Measurements from ENCODE around the gene RSPO4. TPM values are rescaled to one million over a fixed set of nuclear protein-coding genes. Genes with fewer than 3 reads are reported as not detected.

The RSPO4 gene
- total RNA-seq, 1 donor from 2014 or later, result 0.34 TPM

GRCh38 chr20:962223-962622, 39.9 kb downstream of the RSPO4 start:
- Histone ChIP-seq H3K4me3 (ENCODE audit: insufficient read depth, low read depth, low read length) (no peak overlapping the region), H3K36me3 (ENCODE audit: insufficient read depth, low read length) (no peaks in the 10 kb centered on the region), H3K27me3 (ENCODE audit: insufficient read depth, low read length) (no peaks in the 10 kb centered on the region), H3K9ac (ENCODE audit: low read length) (no peak overlapping the region), H3K4me2 (ENCODE audit: low read length) (no peak overlapping the region), H3K4me1 (ENCODE audit: insufficient read depth, low read length) (no peaks in the 10 kb centered on the region), H3K27ac (ENCODE audit: low read depth, low read length) (no peak overlapping the region), H4K20me1 (ENCODE audit: insufficient read depth, low read length) (no peaks in the 10 kb centered on the region), H3K9me3 (ENCODE audit: insufficient read depth, low read depth, low read length) (no peaks in the 10 kb centered on the region), H3K79me2 (ENCODE audit: insufficient read depth, low read length) (no peaks in the 10 kb centered on the region), H2AFZ (ENCODE audit: low read depth, low read length) (no peak overlapping the region)
- Mint-ChIP-seq H3K4me3 (ENCODE audit: unreplicated experiment) (no peak overlapping the region), H3K27ac (ENCODE audit: unreplicated experiment) (no peak overlapping the region), H3K27me3 (ENCODE audit: low read depth, unreplicated experiment) (peaks cover 51% of the 10 kb centered on the region), H3K9me3 (ENCODE audit: unreplicated experiment) (no peaks in the 10 kb centered on the region), H3K36me3 (ENCODE audit: low read depth, unreplicated experiment) (no peaks in the 10 kb centered on the region), H3K4me1 (ENCODE audit: low read depth, unreplicated experiment) (no peaks in the 10 kb centered on the region)
- TF ChIP-seq CTCF (IDR thresholded peaks at IDR 0.05; ENCODE audit: insufficient read depth, low read depth, low read length) (no peak), EZH2 (IDR thresholded peaks at IDR 0.05; ENCODE audit: insufficient read depth, low read length) (no peak)
- DNase-seq (ENCODE audit: low read depth) (no peak), FAIRE-seq (no peak)

GRCh38 chr20:961768-962167, 40.3 kb downstream of the RSPO4 start:
- FAIRE-seq (no peak), DNase-seq (ENCODE audit: low read depth) (no peak)
- H3K4me1 ChIP-seq (ENCODE audit: insufficient read depth, low read length), result no peaks in the 10 kb centered on the region
- H4K20me1 ChIP-seq (ENCODE audit: insufficient read depth, low read length), result no peaks in the 10 kb centered on the region
- no peak overlapping the region for H3K27ac ChIP-seq (ENCODE audit: low read depth, low read length)
- no peak overlapping the region for H3K4me2 ChIP-seq (ENCODE audit: low read length)
- no peak overlapping the region for H2AFZ ChIP-seq (ENCODE audit: low read depth, low read length)
- Mint-ChIP-seq H3K9me3 (ENCODE audit: unreplicated experiment) (no peaks in the 10 kb centered on the region), H3K27me3 (ENCODE audit: low read depth, unreplicated experiment) (peaks cover 51% of the 10 kb centered on the region), H3K27ac (ENCODE audit: unreplicated experiment) (no peak overlapping the region), H3K4me1 (ENCODE audit: low read depth, unreplicated experiment) (no peaks in the 10 kb centered on the region), H3K36me3 (ENCODE audit: low read depth, unreplicated experiment) (no peaks in the 10 kb centered on the region), H3K4me3 (ENCODE audit: unreplicated experiment) (no peak overlapping the region)
- H3K79me2 ChIP-seq (ENCODE audit: insufficient read depth, low read length), result no peaks in the 10 kb centered on the region
- no peak for TF ChIP-seq CTCF (IDR thresholded peaks at IDR 0.05; ENCODE audit: insufficient read depth, low read depth, low read length)
- TF ChIP-seq EZH2 (IDR thresholded peaks at IDR 0.05; ENCODE audit: insufficient read depth, low read length), result no peak
- no peaks in the 10 kb centered on the region for H3K27me3 ChIP-seq (ENCODE audit: insufficient read depth, low read length)
- no peak overlapping the region for H3K9ac ChIP-seq (ENCODE audit: low read length)
- no peak overlapping the region for H3K4me3 ChIP-seq (ENCODE audit: insufficient read depth, low read depth, low read length)
- H3K9me3 ChIP-seq (ENCODE audit: insufficient read depth, low read depth, low read length), result no peaks in the 10 kb centered on the region
- H3K36me3 ChIP-seq (ENCODE audit: insufficient read depth, low read length), result no peaks in the 10 kb centered on the region

DNA sequence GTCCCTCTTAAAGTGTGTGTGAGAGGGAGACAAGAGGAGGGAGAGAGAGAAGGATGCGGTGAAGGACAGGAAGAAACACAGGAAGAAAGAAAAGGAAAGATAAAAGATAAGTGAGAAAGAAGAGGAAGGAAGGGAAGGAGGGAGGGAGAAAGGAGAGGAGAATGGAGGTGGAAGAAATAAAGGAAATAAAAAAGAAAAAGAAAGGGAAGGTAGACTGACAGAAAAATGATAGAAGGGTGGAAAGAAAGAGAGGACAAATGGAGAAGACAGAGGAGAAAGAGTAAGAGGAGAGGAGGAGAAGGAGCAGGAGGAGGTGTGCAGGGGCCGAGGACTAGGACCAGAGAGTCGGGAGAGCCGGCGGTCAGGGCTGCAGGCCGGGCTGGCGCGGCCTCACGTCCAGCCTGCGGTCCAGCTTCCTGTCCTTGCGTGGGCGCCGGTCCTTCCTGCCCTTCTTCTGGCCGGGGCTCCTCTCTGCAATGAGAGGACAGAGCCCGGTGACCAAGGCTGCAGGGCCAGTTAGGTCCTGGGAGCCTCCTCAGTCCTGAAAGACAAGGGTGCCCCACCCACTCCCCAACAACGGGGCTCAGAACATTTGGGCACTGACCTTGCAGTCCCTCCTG, 42.0 kb downstream of the RSPO4 start:
- peaks cover 47% of the 10 kb centered on the region for H3K27me3 Mint-ChIP-seq (ENCODE audit: low read depth, unreplicated experiment)
- H3K4me3 ChIP-seq (ENCODE audit: insufficient read depth, low read depth, low read length), result no peak overlapping the region
- no peaks in the 10 kb centered on the region for H3K9me3 Mint-ChIP-seq (ENCODE audit: unreplicated experiment)
- no peak overlapping the region for H3K4me3 Mint-ChIP-seq (ENCODE audit: unreplicated experiment)
- no peak overlapping the region for H3K27ac Mint-ChIP-seq (ENCODE audit: unreplicated experiment)
- no peak overlapping the region for H3K27ac ChIP-seq (ENCODE audit: low read depth, low read length)
- H3K36me3 ChIP-seq (ENCODE audit: insufficient read depth, low read length), result no peaks in the 10 kb centered on the region
- TF ChIP-seq CTCF (IDR thresholded peaks at IDR 0.05; ENCODE audit: insufficient read depth, low read depth, low read length) (no peak), EZH2 (IDR thresholded peaks at IDR 0.05; ENCODE audit: insufficient read depth, low read length) (no peak)
- no peaks in the 10 kb centered on the region for H3K27me3 ChIP-seq (ENCODE audit: insufficient read depth, low read length)
- no peak overlapping the region for H2AFZ ChIP-seq (ENCODE audit: low read depth, low read length)
- H3K4me1 Mint-ChIP-seq (ENCODE audit: low read depth, unreplicated experiment), result no peaks in the 10 kb centered on the region
- FAIRE-seq, result no peak
- H3K79me2 ChIP-seq (ENCODE audit: insufficient read depth, low read length), result no peaks in the 10 kb centered on the region
- no peak for DNase-seq (ENCODE audit: low read depth)
- H3K9me3 ChIP-seq (ENCODE audit: insufficient read depth, low read depth, low read length), result no peaks in the 10 kb centered on the region
- no peak overlapping the region for H3K9ac ChIP-seq (ENCODE audit: low read length)
- H3K4me1 ChIP-seq (ENCODE audit: insufficient read depth, low read length), result no peaks in the 10 kb centered on the region
- H4K20me1 ChIP-seq (ENCODE audit: insufficient read depth, low read length), result no peaks in the 10 kb centered on the region
- H3K36me3 Mint-ChIP-seq (ENCODE audit: low read depth, unreplicated experiment), result no peaks in the 10 kb centered on the region
- H3K4me2 ChIP-seq (ENCODE audit: low read length), result no peak overlapping the region
